ENCODE measurements around the gene ZFHX3.

DNA sequence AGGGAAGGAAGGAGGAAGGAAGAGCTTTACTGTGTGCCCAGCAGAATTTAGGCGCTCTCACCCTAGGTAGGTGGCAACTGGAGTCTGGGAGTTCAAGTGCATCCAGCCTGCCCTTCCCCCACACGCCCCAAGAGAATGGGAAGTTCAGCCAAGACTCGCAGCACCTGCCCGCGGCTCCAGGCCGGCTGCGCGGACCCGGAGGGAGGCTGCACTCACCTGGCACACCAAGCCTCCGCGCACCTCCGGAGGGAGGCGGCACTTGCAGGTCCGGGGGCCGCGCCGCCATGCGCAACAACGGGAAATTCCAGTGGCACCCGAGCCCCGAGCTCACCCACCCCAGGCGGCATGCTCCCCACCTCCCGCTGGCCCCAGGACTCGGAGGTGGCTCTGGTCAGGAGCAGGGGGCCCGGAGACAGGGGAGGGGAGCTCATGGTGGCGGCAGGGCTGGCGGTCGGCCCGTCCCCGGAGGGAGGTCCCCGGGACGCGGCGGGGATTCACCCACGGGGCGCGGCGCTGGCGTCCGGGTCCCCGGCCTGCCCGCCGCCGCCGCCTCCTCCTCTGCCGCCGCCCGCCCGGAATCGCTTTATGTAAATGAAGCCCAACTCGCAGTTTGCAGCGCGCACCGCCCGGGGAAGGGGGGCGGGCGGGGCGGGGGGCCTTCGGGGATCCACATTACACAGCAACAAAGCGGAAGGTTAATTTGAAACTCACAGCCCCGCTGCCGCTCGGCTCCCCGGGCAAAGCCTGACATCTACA is at the start of gene ZFHX3:
- TF ChIP-seq, protein P1, sequence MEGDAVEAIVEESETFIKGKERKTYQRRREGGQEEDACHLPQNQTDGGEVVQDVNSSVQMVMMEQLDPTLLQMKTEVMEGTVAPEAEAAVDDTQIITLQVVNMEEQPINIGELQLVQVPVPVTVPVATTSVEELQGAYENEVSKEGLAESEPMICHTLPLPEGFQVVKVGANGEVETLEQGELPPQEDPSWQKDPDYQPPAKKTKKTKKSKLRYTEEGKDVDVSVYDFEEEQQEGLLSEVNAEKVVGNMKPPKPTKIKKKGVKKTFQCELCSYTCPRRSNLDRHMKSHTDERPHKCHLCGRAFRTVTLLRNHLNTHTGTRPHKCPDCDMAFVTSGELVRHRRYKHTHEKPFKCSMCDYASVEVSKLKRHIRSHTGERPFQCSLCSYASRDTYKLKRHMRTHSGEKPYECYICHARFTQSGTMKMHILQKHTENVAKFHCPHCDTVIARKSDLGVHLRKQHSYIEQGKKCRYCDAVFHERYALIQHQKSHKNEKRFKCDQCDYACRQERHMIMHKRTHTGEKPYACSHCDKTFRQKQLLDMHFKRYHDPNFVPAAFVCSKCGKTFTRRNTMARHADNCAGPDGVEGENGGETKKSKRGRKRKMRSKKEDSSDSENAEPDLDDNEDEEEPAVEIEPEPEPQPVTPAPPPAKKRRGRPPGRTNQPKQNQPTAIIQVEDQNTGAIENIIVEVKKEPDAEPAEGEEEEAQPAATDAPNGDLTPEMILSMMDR (IDR thresholded peaks at IDR 0.05): no peak
- TF ChIP-seq POLR2A (IDR thresholded peaks at IDR 0.05): no peak

All from testis (tissue), 2 donors.